ENCODE measurements around the gene ZNF132.
A peak's percentile ranks its signal among the peaks of the same experiment; 100 is the strongest.
"Not testable (repeated sequence)": the region's sequence is repeated elsewhere in the genome, so short reads cannot be mapped to it uniquely, and the experiment has no call there.

ZNF132 gene

DNA sequence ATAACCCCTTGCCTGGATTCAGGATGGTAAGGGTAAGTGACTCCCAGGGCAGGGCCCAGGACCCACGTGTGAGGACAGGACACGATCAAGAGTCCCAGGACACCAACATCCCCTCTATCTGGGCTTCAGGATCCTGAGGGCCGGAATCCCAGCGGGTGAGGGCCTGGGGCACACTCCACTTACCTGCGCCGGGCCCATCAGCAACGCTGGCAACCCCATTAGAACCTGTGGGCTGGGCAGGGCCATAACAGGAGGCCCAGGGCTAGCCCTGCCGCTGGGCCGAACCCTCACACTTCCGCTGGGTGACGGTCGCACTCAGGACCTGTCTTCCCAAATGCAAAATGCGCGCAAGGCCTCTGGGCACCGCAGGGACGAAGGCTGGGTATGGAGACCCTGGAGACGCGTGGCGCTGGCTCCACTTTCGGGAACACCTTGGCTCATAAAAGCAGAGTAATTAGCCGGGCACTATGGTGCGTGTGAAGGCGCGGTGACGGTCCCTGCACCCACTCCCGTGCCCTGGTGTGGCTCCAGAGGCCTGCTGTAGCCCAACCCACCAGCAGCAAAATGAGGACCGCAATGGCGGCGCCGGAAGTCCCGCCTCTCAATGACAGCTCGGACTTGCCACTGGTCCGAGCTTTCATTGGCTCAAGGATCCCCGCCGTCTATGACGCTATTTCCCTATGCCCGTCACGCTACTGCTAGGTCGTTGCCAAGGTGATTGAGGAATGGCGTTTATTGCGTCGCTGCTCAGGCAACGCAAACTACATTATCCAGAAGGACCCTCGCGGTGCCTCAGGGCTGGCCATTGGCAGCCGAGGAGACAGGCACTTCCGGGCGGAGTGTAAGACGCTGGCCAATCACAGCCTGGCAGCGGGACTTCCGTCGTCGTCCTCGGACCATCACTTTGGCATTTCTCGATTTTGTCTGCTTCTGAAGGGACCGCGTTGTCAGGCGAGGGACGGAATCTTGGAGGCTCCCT, at the start of gene ZNF132:
Gene ZNF132, minus strand, starts transcription at position 578 of the 979 bp plus-strand sequence. Its CDS starts 332 bp downstream, at position 246.
- TF ChIP-seq, protein P1, sequence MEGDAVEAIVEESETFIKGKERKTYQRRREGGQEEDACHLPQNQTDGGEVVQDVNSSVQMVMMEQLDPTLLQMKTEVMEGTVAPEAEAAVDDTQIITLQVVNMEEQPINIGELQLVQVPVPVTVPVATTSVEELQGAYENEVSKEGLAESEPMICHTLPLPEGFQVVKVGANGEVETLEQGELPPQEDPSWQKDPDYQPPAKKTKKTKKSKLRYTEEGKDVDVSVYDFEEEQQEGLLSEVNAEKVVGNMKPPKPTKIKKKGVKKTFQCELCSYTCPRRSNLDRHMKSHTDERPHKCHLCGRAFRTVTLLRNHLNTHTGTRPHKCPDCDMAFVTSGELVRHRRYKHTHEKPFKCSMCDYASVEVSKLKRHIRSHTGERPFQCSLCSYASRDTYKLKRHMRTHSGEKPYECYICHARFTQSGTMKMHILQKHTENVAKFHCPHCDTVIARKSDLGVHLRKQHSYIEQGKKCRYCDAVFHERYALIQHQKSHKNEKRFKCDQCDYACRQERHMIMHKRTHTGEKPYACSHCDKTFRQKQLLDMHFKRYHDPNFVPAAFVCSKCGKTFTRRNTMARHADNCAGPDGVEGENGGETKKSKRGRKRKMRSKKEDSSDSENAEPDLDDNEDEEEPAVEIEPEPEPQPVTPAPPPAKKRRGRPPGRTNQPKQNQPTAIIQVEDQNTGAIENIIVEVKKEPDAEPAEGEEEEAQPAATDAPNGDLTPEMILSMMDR (conservative IDR thresholded peaks at IDR 0.05; ENCODE audit: low read length) = no peak
- peak; percentile 100 for DNase-seq (ENCODE audit: low read depth)
- peak within 1 kb of the TSS; percentile 95 for H3K4me3 ChIP-seq (ENCODE audit: low read length)

- DNase-seq (ENCODE audit: low read depth) = not testable (repeated sequence)
These were observed 44.4 kb upstream of the ZNF132 start for GRCh38 chr19:58484349-58484748.

DNA sequence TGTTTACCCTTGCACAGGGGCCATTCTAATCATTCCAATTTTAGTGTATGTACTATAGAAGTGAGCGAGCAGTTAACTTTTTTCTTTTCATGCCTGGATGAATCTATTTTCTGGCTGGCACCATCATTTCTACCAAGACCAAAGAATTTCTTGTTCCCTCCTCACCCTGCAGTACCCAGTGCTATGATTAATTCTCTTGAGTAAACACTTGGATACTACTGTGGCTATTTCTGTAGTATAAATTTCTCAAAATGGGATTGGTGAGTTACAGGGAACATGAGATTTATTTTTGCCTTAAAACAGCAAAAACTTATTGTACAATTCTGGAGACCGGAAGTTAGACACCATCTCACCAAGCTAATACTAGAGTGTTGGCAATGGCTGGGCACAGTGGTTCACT, 43.8 kb upstream of the ZNF132 start:
- no peak overlapping the region for H3K4me3 ChIP-seq (ENCODE audit: low read length)
- TF ChIP-seq, protein P1 (conservative IDR thresholded peaks at IDR 0.05; ENCODE audit: low read length) = no peak
- DNase-seq (ENCODE audit: low read depth) = no peak

More at GRCh38 chr19:58484349-58484748, 44.4 kb upstream of the ZNF132 start:
- H3K4me3 ChIP-seq (ENCODE audit: low read length) = not testable (repeated sequence)

DNA sequence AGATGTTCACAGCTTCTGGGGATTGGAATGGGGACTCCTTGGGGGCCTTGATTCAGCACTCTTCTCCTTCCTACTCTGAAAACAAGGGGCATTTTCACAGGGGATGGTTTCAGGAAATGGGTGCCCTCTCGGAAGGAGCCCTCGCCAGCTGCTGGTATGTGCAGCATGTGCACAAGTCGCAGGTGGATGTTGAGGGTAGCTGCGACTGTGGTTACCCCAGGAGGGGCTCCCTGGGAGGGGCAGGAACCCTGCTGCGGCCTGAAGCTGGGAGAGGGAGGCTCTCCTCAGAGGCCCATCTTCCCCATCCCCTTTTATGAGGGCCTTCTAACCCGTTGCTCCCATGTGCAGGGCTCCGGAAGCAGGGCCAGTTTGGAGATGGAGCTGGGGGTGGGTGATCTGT, 42.4 kb upstream of the ZNF132 start:
- TF ChIP-seq, protein P1 (conservative IDR thresholded peaks at IDR 0.05; ENCODE audit: low read length) = no peak
- no peak for DNase-seq (ENCODE audit: low read depth)
- H3K4me3 ChIP-seq (ENCODE audit: low read length) = no peak overlapping the region

- no peak overlapping the region for H3K4me3 ChIP-seq (ENCODE audit: low read length)
- TF ChIP-seq, protein P1 (conservative IDR thresholded peaks at IDR 0.05; ENCODE audit: low read length) = no peak
- no peak for DNase-seq (ENCODE audit: low read depth)
These were observed 40.9 kb upstream of the ZNF132 start for GRCh38 chr19:58480831-58481230.

DNA sequence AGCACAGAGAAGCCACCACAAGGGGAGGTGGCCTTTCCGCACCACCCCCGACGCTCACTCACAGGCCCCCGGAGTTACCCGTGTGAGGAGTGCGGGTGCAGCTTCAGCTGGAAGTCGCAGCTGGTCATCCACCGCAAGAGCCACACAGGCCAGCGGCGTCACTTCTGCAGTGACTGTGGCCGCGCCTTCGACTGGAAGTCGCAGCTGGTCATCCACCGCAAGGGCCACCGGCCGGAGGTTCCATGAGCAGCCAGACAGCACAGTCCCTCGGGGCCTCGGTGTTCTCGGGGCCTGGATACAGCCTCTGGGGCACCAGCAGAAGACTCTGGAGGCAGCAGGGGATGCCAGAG, 40.5 kb upstream of the ZNF132 start:
- TF ChIP-seq, protein P1 (conservative IDR thresholded peaks at IDR 0.05; ENCODE audit: low read length) = no peak
- DNase-seq (ENCODE audit: low read depth) = no peak
- H3K4me3 ChIP-seq (ENCODE audit: low read length) = no peak overlapping the region

DNA sequence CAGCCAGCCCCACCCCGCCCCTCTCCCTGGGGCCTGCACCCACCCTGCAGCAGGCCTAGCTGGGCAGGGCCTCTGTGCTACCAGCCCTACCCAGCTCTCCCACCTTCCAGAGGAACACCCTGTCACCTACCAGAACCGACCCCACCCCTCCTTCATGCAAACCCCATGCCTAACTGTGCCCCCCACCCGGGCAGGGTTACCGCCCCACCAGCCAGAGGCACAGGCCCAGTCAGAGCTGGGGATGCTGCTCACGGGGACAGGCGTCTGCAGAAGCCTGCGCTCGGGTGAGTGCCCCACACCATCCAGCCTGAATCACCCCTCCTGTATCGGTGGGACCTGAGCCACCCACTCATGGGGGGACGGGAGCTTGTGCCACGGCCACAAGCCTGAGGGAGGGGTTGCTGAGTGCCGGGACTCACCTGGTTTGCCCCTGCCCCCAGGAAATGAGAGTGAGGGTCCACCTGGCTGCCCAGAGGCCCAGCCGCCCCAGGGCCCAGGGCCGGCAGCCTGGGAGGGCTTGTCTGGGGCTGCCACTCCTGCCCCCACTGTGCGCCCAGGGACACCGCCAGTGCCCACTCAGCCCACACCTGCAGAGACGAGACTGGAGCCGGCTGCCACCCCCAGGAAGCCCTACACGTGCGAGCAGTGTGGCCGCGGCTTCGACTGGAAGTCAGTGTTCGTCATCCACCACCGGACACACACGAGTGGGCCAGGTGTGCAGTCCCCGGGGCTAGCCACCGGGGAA, 40.0 kb upstream of the ZNF132 start:
- H3K4me3 ChIP-seq (ENCODE audit: low read length) = no peak overlapping the region
- no peak for DNase-seq (ENCODE audit: low read depth)
- TF ChIP-seq, protein P1 (conservative IDR thresholded peaks at IDR 0.05; ENCODE audit: low read length) = no peak

Data from AG10803 (cell line).